Heart right ventricle (tissue), 16 donors: ENCODE measurements around the gene RTTN. TPM values are rescaled to one million over a fixed set of nuclear protein-coding genes. Genes with fewer than 3 reads are reported as not detected.

ENCODE experiments used
- ATAC-seq, 8 donors: fragments of 200-7000 bp; cut with Tn5 transposase; one replicate each; pipeline ENCODE4 v1.9.1; 2020; ENCODE audit warnings: mild to moderate bottlenecking in 8 of 8, moderate library complexity in 8 of 8, moderate number of reproducible peaks in 1 of 8
- DNase-seq, 2 donors: peaks; one replicate each; pipeline ENCODE4 v3.0.0-alpha.2; 2020
- H3K27ac ChIP-seq, 10 donors: fragments of 200-600 bp; sonication (generic) in 2 of 10; one replicate each; pipeline versions ENCODE4 v1.5.0 to v1.8.0; 2020 to 2022; ENCODE audit warnings: mild to moderate bottlenecking in 3 of 10
- H3K27me3 ChIP-seq, 7 donors: fragments of 200-600 bp; one replicate each; pipeline ENCODE4 v1.8.0; 2021 to 2022; ENCODE audit warnings: mild to moderate bottlenecking in 2 of 7
- H3K36me3 ChIP-seq, 9 donors: fragments of 200-600 bp; sonication (generic) in 1 of 9; one replicate each; pipeline versions ENCODE4 v1.5.0 to v1.8.0; 2020 to 2022; ENCODE audit warnings: mild to moderate bottlenecking in 2 of 9
- H3K4me1 ChIP-seq, 9 donors: fragments of 200-600 bp; sonication (generic) in 1 of 9; one replicate each; pipeline versions ENCODE4 v1.5.0 to v1.8.0; 2020 to 2022; ENCODE audit warnings: mild to moderate bottlenecking in 4 of 9
- H3K4me3 ChIP-seq, 10 donors: fragments of 200-600 bp; sonication (generic) in 2 of 10; one replicate each; pipeline versions ENCODE4 v1.5.0 to v1.8.0; 2020 to 2022; ENCODE audit warnings: mild to moderate bottlenecking in 7 of 10, moderate library complexity in 2 of 10
- H3K9me3 ChIP-seq, 11 donors: fragments of 200-600 bp in 10 of 11; sonication (generic) in 2 of 11; one replicate each; pipeline versions ENCODE4 v1.5.0 to v1.8.0; 2013 to 2022; ENCODE audit warnings: mild to moderate bottlenecking in 2 of 11, control low read depth in 1 of 11, moderate library complexity in 1 of 11
- CTCF ChIP-seq, 9 donors: fragments of 200-600 bp; sonication (generic) in 2 of 9; IDR thresholded peaks; one replicate each; pipeline versions ENCODE4 v1.5.0 to v1.8.0; 2021 to 2022; ENCODE audit warnings: antibody characterized with exemption in 9 of 9, mild to moderate bottlenecking in 5 of 9, moderate library complexity in 1 of 9
- WGBS, 2 donors: extraction: QIAGEN DNeasy Blood & Tissue Kit; methylation state at CpG; one replicate each; pipeline ENCODE4 v1.1.7; 2013; ENCODE audit warnings: inconsistent platforms in 1 of 2; 5-methylcytosine and 5-hydroxymethylcytosine counted together
- intact Hi-C, 10 donors: fragments of 100-400 bp; cut with DNase I; formaldehyde crosslinking; loops; one replicate each; pipeline versions ENCODE4 v1.11.1 to v1.14.2; 2022
- polyA plus RNA-seq, 2 donors: library from polyadenylated mRNA; stranded (reverse); fragments of 200-250 nt; gene quantifications; one replicate each; pipeline ENCODE4 v1.2.3, GENCODE V29; 2013
- total RNA-seq, 10 donors: library from RNA; stranded (reverse); fragmentation: NEBNext Ultra II Directional in 3 of 10; extraction: Animal tissue kit (Norgen Biotek cat#: 25700) in 3 of 10; gene quantifications; one replicate each; pipeline versions ENCODE4 v1.2.1 to v1.2.4, GENCODE V29; 2021 to 2023
- donor health status: Arrhythmogenic right ventricular cardiomyopathy.
- donor health status: ischemic (EF 13 %, LVEDD 7.1; RV severe dilation, severe dysfunction).
- donor health status: healthy with polysubstance abuse.
- donor health status: DM: no; HTN: yes; CAD: no.
- donor health status: DM: no; HTN: no; CAD: no.
- donor health status: ischemic (EF 25% LVEDD 6.9; RV normal size, moderate dysfunction).
- donor health status: ischemic (EF 25% LVEDD 5.7; RV mildly dilated, moderate dysfunction).
- donor health status: healthy.
- donor health status: DM: yes; HTN: yes; CAD: no.
- donor health status: Ischemic cardiomyopathy.
- donor health status: ischemic (EF 35%, LVEDD 5.7; RV mildly dilated, moderate dysfunction).
- donor health status: nonischemic (EF 11% LVEDD 7.7; RV severe dilation, severe dysfunction).
- donor health status: DM: yes; HTN: yes; CAD: no.
- donor health status: PGD.
- donor health status: ischemic (EF 29% LVEDD 5.4; RV normal size, mild dysfunction).
- donor health status: nonischemic (EF 23%, LVEDD 6.1; RV moderate dilation, normal function).

The RTTN gene
- total and polyA plus RNA-seq, 12 donors = 3.5 to 15.7 (median 9.4) TPM

- no peak for DNase-seq
These were observed 127.4 kb downstream of the RTTN start for GRCh38 chr18:70078106-70078505.

GRCh38 chr18:70075906-70076305 lies 129.6 kb downstream of the RTTN start:
- Histone ChIP-seq H3K9me3 (no peaks in the 10 kb centered on the region), H3K27ac (no peak overlapping the region), H3K36me3 (peaks cover 0 to 49% (median 0%) of the 10 kb centered on the region in 9 donors), H3K4me3 (no peak overlapping the region), H3K27me3 (no peaks in the 10 kb centered on the region), H3K4me1 (no peaks in the 10 kb centered on the region)
- intact Hi-C loops = loop anchor here in 3 of 10 donors (5.0 to 10.0 kb wide), 2 partner anchors 231 to 1229 kb away; no protein-coding TSS in a partner anchor
- DNase-seq = no peak
- TF ChIP-seq CTCF (IDR thresholded peaks at IDR 0.05) = no peak
- no peak for ATAC-seq

More at GRCh38 chr18:70078106-70078505, 127.4 kb downstream of the RTTN start:
- intact Hi-C loops = loop anchor here in 3 of 10 donors (5.0 to 10.0 kb wide), 2 partner anchors 233 to 1231 kb away; no protein-coding TSS in a partner anchor
- Histone ChIP-seq H3K4me1 (no peaks in the 10 kb centered on the region), H3K9me3 (no peaks in the 10 kb centered on the region), H3K4me3 (no peak overlapping the region), H3K27ac (no peak overlapping the region), H3K36me3 (peaks cover 0 to 52% (median 0%) of the 10 kb centered on the region in 9 donors), H3K27me3 (no peaks in the 10 kb centered on the region)
- ATAC-seq = no peak
- no peak for TF ChIP-seq CTCF (IDR thresholded peaks at IDR 0.05)

DNA sequence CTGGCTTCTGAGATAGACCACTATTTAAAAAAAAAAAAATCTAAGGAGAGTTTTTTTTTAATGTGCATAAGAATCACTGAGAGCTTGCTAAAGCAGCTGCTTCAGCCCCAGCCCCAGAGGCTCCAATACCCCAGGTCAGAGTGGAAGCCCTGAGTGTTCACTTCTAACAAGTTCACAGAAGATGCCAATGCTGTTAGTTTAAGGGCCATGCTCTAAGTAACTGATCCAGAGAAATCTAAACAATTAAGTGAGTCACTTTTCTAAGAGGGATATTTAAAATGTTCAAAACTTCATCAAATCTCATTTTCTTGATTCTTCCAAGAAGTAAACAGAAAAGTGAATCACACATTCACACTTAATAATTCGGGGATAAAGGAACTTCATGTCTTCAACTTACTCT lies 131.4 kb downstream of the RTTN start:
- DNase-seq (no peak), ATAC-seq (no peak)
- TF ChIP-seq CTCF (IDR thresholded peaks at IDR 0.05) = no peak
- 94 to 98% methylated on average over 1 of the region's 1 CpG for WGBS, 2 donors
- Histone ChIP-seq H3K4me1 (no peaks in the 10 kb centered on the region), H3K9me3 (no peaks in the 10 kb centered on the region), H3K27me3 (no peaks in the 10 kb centered on the region), H3K4me3 (no peak overlapping the region), H3K36me3 (peaks cover 0 to 43% (median 0%) of the 10 kb centered on the region in 9 donors), H3K27ac (no peak overlapping the region)
- intact Hi-C loops = loop anchor here in 3 of 10 donors (5.0 to 10.0 kb wide), 3 partner anchors 229 to 1227 kb away; no protein-coding TSS in a partner anchor

- Histone ChIP-seq H3K36me3 (peaks cover 0 to 39% (median 0%) of the 10 kb centered on the region in 9 donors), H3K4me1 (no peaks in the 10 kb centered on the region), H3K27me3 (no peaks in the 10 kb centered on the region), H3K27ac (no peak overlapping the region), H3K9me3 (no peaks in the 10 kb centered on the region), H3K4me3 (no peak overlapping the region)
- 96 to 97% methylated on average over 5 of the region's 5 CpGs for WGBS, 2 donors
- intact Hi-C loops = loop anchor here in 3 of 10 donors (5.0 to 10.0 kb wide), 3 partner anchors 229 to 1226 kb away; no protein-coding TSS in a partner anchor
- DNase-seq (no peak), ATAC-seq (no peak)
- no peak for TF ChIP-seq CTCF (IDR thresholded peaks at IDR 0.05)
These were observed 132.1 kb downstream of the RTTN start for GRCh38 chr18:70073432-70073831.
